HepG2 (cell line): ENCODE results near the gene NMNAT3. TPM values are rescaled to one million over a fixed set of nuclear protein-coding genes. Genes with fewer than 3 reads are reported as not detected.
A peak's percentile ranks its signal among the peaks of the same experiment; 100 is the strongest.

Source experiments
- ATAC-seq: fragments of 200-7000 bp; cut with Tn5 transposase; 3 replicates; pipeline ENCODE4 v1.9.1; 2020; ENCODE audit warnings: mild to moderate bottlenecking, moderate library complexity
- BruUV-seq: library from RNA; stranded (reverse); fragments of 400-500 nt; replicated peaks from 2 replicates; lab custom pipeline; 2021; lab: Mats Ljungman, UMichigan
- CTCF ChIA-PET: fragments of 300-600 bp; formaldehyde crosslinking; extraction: SDS; loops from one replicate; lab custom pipeline; 2021; ENCODE audit warnings: low total read pairs, inconsistent platforms, low intra/inter-chr PET ratio; lab: Yijun Ruan, JAX
- POLR2A ChIA-PET: fragments of 350-600 bp; sonication (Branson Sonifier 250); formaldehyde crosslinking; loops from one replicate; lab custom pipeline; 2020; ENCODE audit warnings: antibody characterized with exemption, inconsistent platforms; lab: Yijun Ruan, JAX
- DNase-seq: peaks from one replicate; pipeline ENCODE4 v3.0.0-alpha.2; 2015; ENCODE audit warnings: low spot score
- FAIRE-seq: peaks from 3 replicates; lab custom pipeline; 2011; peaks lifted over from hg19 to GRCh38; lab: Jason Lieb, UNC
- H2AFZ ChIP-seq: one replicate; pipeline ENCODE4 v1.6.1; 2011; ENCODE audit warnings: low read length, inconsistent platforms
- H3K27ac ChIP-seq: fragments of 300-600 bp; 3 replicates; pipeline ENCODE4 v1.8.0; 2011; ENCODE audit warnings: mixed run types, mild to moderate bottlenecking, mixed read lengths, low read length, inconsistent platforms; ENCODE audit not compliant: insufficient read depth; ENCODE audit errors: extremely low read length
- H3K27me3 ChIP-seq, 2 experiments: fragments of 200-600 bp in 1 of 2; 2 replicates in 1 of 2; 3 replicates in 1 of 2; pipeline versions ENCODE4 v1.6.0 to v1.8.0; 2011; ENCODE audit warnings: low read length in 2 of 2, mild to moderate bottlenecking in 2 of 2, moderate library complexity in 2 of 2, inconsistent platforms in 1 of 2; ENCODE audit not compliant: insufficient read depth in 2 of 2, control insufficient read depth in 1 of 2
- H3K36me3 ChIP-seq, 2 experiments: fragments of 200-600 bp in 1 of 2; replicated peaks in 1 of 2; 2 replicates in 1 of 2; 3 replicates in 1 of 2; pipeline versions ENCODE4 v1.5.1 to v1.8.0; 2011; ENCODE audit warnings: low read length in 2 of 2, inconsistent platforms in 1 of 2; ENCODE audit not compliant: insufficient read depth in 2 of 2, control insufficient read depth in 1 of 2
- H3K4me1 ChIP-seq: 2 replicates; pipeline ENCODE4 v1.5.1; 2012; ENCODE audit warnings: low read length, inconsistent platforms; ENCODE audit not compliant: insufficient read depth
- H3K4me2 ChIP-seq: 2 replicates; pipeline ENCODE4 v1.6.0; 2011; ENCODE audit warnings: low read depth, low read length, inconsistent platforms
- H3K4me3 ChIP-seq, 3 experiments: fragments of 200-600 bp in 1 of 3; sonication (generic), shearing (Covaris generic) in 1 of 3; replicated peaks in 1 of 3; 2 replicates each; pipeline ENCODE4 v1.5.1; 2011 to 2016; ENCODE audit warnings: low read length in 3 of 3, inconsistent platforms in 2 of 3, low read depth in 2 of 3, mild to moderate bottlenecking in 2 of 3, control low read depth in 1 of 3, mixed read lengths in 1 of 3; ENCODE audit not compliant: insufficient read depth in 1 of 3
- H3K79me2 ChIP-seq: one replicate; pipeline ENCODE4 v1.6.1; 2011; ENCODE audit warnings: low read length, inconsistent platforms; ENCODE audit not compliant: insufficient read depth
- H3K9ac ChIP-seq: 2 replicates; pipeline ENCODE4 v1.6.0; 2011; ENCODE audit warnings: mild to moderate bottlenecking, low read depth, low read length, inconsistent platforms; ENCODE audit not compliant: insufficient read depth
- H3K9me3 ChIP-seq: 2 replicates; pipeline ENCODE4 v1.5.1; 2012; ENCODE audit warnings: mild to moderate bottlenecking, low read length
- H4K20me1 ChIP-seq: 2 replicates; pipeline ENCODE4 v1.6.0; 2011; ENCODE audit warnings: inconsistent platforms, mild to moderate bottlenecking, low read length, moderate library complexity; ENCODE audit not compliant: insufficient read depth
- MTF1 ChIP-seq: sonication (generic); formaldehyde crosslinking; IDR thresholded peaks from 2 replicates; pipeline ENCODE4 v1.5.0; 2020; ENCODE audit warnings: missing genetic modification reagents
- WGBS: methylation state at CpG from one replicate; pipeline ENCODE4 v1.1.6; 2017; ENCODE audit warnings: low lambda C conversion rate; 5-methylcytosine and 5-hydroxymethylcytosine counted together
- in situ Hi-C: cut with HindIII; loops from 2 replicates; pipeline ENCODE4 v1.10.0; 2017; ENCODE audit warnings: low pct_unique_long_range_greater_than_20kb; ENCODE audit not compliant: extremely low pct_ligation_motif_present
- intact Hi-C: fragments of 100-400 bp; cut with micrococcal nuclease; formaldehyde crosslinking; loops from one replicate; pipeline ENCODE4 v1.10.0; 2022; ENCODE audit not compliant: unreplicated experiment
- polyA plus RNA-seq, 8 experiments: library from polyadenylated mRNA; depleted of rRNA in 3 of 8; stranded (reverse) in 7 of 8; unstranded in 1 of 8; fragments of >200 nt; fragmentation: Illumina TruSeq in 4 of 8; extraction: Trizol in 4 of 8; gene quantifications; 2 replicates each; pipeline versions ENCODE4 v1.2.1 to v1.2.3, GENCODE V29; 2011 to 2016; ENCODE audit warnings: low read depth in 4 of 8, missing spikeins in 1 of 8, mixed read lengths in 1 of 8; ENCODE audit not compliant: insufficient read depth in 1 of 8
- total RNA-seq, 5 experiments: library from RNA; depleted of rRNA; stranded (reverse); fragments of >200 nt; fragmentation: Illumina TruSeq; extraction: Trizol; gene quantifications; 2 replicates each; pipeline ENCODE4 v1.2.3, GENCODE V29; 2016; ENCODE audit warnings: low read depth in 1 of 5
- TF ChIP-seq, protein P1 (sequence below): sonication (generic); formaldehyde crosslinking; IDR thresholded peaks from 2 replicates; pipeline ENCODE4 v1.4.0; 2020; ENCODE audit warnings: missing genetic modification reagents, borderline replicate concordance
- TF ChIP-seq, protein P2 (sequence below): sonication (generic); formaldehyde crosslinking; IDR thresholded peaks from 2 replicates; pipeline ENCODE4 v1.4.0; 2020; ENCODE audit warnings: missing genetic modification reagents, borderline replicate concordance
- TF ChIP-seq, protein P3 (sequence below): sonication (generic); formaldehyde crosslinking; IDR thresholded peaks from 2 replicates; pipeline ENCODE4 v1.4.0; 2020; ENCODE audit warnings: missing genetic modification reagents

Gene NMNAT3
- total and polyA plus RNA-seq, 2 of the 13 experiments (the other 11 are each of a cell fraction or from before 2014, with no cell fraction given): 6.1 to 7.0 TPM

- DNase-seq (no peak), ATAC-seq (no peak)
- no peaks in the 10 kb centered on the region for H3K79me2 ChIP-seq
- no peaks in the 10 kb centered on the region for H4K20me1 ChIP-seq
- H3K9ac ChIP-seq: no peak overlapping the region
- CTCF ChIA-PET: no interaction called here
- peaks cover 14% of the 10 kb centered on the region for H3K4me1 ChIP-seq
- in situ Hi-C loops (no loop called here), intact Hi-C loops (no loop called here)
- H3K36me3 ChIP-seq: no peaks in the 10 kb centered on the region
- no peak overlapping the region for H3K27ac ChIP-seq
- POLR2A ChIA-PET: no interaction called here
- H3K4me3 ChIP-seq: peak overlapping the region; percentile 25 to 67 (median 52); a peak in 2 of 6 replicates
- no peak overlapping the region for H2AFZ ChIP-seq
- BruUV-seq: no TSS peak
- no peaks in the 10 kb centered on the region for H3K9me3 ChIP-seq
- peaks cover 0 to 27% of the 10 kb centered on the region in 2 experiments; a peak in 3 of 5 replicates for H3K27me3 ChIP-seq
- H3K4me2 ChIP-seq: peak overlapping the region; percentile 92
- TF ChIP-seq MTF1 (CRISPR knock-in tag): no peak
- TF ChIP-seq, all 625 proteins: peak for 0
- no peak for FAIRE-seq
- 37% methylated on average over 5 of the region's 6 CpGs for WGBS
Observed at GRCh38 chr3:139540651-139541531, 136.9 kb downstream of the NMNAT3 start.

DNA sequence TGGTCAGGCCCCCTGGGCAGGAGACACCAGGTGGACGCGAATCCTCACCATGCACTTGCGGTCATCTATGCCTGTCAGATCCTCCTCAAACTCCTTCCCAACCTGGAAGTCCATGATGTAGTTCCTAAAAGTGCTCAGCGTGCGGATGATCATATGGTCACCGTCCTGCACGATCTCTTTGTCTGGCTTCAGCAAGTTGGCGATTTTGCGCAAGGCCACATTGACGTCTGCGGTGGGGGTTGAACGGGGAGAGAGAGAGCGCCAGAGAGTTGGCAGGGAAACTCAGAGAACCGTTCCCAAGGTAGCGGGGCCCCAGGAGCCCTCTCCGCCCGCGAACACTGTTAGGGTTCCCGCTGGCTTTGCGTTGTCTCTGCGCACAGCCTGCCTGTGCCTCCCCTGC is 139.0 kb downstream of the NMNAT3 start:
- Histone ChIP-seq H3K9ac (no peak overlapping the region), H3K27me3 (peaks cover 0 to 27% of the 10 kb centered on the region in 2 experiments; a peak in 3 of 5 replicates), H4K20me1 (no peaks in the 10 kb centered on the region), H3K4me3 (peak overlapping the region in 2 of 3 experiments; percentile 52 to 67; a peak in 2 of 6 replicates), H3K36me3 (no peaks in the 10 kb centered on the region), H3K79me2 (no peaks in the 10 kb centered on the region), H3K27ac (no peak overlapping the region), H3K4me1 (peaks cover 36% of the 10 kb centered on the region), H2AFZ (no peak overlapping the region), H3K4me2 (peak overlapping the region; percentile 92; the same call in 1 of the 2 replicates), H3K9me3 (no peaks in the 10 kb centered on the region)
- intact Hi-C loops: no loop called here
- in situ Hi-C loops: no loop called here
- POLR2A ChIA-PET: no interaction called here
- BruUV-seq: TSS peak; percentile 75
- CTCF ChIA-PET: no interaction called here
- WGBS: 81% methylated on average over 18 of the region's 21 CpGs
- no peak for DNase-seq
- ATAC-seq: no peak
- TF ChIP-seq, protein P1, sequence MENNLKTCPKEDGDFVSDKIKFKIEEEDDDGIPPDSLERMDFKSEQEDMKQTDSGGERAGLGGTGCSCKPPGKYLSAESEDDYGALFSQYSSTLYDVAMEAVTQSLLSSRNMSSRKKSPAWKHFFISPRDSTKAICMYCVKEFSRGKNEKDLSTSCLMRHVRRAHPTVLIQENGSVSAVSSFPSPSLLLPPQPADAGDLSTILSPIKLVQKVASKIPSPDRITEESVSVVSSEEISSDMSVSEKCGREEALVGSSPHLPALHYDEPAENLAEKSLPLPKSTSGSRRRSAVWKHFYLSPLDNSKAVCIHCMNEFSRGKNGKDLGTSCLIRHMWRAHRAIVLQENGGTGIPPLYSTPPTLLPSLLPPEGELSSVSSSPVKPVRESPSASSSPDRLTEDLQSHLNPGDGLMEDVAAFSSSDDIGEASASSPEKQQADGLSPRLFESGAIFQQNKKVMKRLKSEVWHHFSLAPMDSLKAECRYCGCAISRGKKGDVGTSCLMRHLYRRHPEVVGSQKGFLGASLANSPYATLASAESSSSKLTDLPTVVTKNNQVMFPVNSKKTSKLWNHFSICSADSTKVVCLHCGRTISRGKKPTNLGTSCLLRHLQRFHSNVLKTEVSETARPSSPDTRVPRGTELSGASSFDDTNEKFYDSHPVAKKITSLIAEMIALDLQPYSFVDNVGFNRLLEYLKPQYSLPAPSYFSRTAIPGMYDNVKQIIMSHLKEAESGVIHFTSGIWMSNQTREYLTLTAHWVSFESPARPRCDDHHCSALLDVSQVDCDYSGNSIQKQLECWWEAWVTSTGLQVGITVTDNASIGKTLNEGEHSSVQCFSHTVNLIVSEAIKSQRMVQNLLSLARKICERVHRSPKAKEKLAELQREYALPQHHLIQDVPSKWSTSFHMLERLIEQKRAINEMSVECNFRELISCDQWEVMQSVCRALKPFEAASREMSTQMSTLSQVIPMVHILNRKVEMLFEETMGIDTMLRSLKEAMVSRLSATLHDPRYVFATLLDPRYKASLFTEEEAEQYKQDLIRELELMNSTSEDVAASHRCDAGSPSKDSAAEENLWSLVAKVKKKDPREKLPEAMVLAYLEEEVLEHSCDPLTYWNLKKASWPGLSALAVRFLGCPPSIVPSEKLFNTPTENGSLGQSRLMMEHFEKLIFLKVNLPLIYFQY (CRISPR knock-in tag): no peak
- TF ChIP-seq, protein P2, sequence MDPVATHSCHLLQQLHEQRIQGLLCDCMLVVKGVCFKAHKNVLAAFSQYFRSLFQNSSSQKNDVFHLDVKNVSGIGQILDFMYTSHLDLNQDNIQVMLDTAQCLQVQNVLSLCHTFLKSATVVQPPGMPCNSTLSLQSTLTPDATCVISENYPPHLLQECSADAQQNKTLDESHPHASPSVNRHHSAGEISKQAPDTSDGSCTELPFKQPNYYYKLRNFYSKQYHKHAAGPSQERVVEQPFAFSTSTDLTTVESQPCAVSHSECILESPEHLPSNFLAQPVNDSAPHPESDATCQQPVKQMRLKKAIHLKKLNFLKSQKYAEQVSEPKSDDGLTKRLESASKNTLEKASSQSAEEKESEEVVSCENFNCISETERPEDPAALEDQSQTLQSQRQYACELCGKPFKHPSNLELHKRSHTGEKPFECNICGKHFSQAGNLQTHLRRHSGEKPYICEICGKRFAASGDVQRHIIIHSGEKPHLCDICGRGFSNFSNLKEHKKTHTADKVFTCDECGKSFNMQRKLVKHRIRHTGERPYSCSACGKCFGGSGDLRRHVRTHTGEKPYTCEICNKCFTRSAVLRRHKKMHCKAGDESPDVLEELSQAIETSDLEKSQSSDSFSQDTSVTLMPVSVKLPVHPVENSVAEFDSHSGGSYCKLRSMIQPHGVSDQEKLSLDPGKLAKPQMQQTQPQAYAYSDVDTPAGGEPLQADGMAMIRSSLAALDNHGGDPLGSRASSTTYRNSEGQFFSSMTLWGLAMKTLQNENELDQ (CRISPR knock-in tag): no peak
- TF ChIP-seq, protein P3, sequence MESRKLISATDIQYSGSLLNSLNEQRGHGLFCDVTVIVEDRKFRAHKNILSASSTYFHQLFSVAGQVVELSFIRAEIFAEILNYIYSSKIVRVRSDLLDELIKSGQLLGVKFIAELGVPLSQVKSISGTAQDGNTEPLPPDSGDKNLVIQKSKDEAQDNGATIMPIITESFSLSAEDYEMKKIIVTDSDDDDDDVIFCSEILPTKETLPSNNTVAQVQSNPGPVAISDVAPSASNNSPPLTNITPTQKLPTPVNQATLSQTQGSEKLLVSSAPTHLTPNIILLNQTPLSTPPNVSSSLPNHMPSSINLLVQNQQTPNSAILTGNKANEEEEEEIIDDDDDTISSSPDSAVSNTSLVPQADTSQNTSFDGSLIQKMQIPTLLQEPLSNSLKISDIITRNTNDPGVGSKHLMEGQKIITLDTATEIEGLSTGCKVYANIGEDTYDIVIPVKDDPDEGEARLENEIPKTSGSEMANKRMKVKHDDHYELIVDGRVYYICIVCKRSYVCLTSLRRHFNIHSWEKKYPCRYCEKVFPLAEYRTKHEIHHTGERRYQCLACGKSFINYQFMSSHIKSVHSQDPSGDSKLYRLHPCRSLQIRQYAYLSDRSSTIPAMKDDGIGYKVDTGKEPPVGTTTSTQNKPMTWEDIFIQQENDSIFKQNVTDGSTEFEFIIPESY (CRISPR knock-in tag): peak; percentile 8; the same call in 1 of the 2 replicates
- no peak for FAIRE-seq
